Epithelial cell of esophagus (primary cell): ENCODE measurements around the gene CEP112.

ENCODE experiments used
- DNase-seq: peaks from one replicate; pipeline ENCODE4 v3.0.0; 2010; ENCODE audit warnings: low read depth
- H3K4me3 ChIP-seq: 2 replicates; pipeline ENCODE4 v1.5.1; 2011; ENCODE audit warnings: mild to moderate bottlenecking, low read length, control low read depth
- TF ChIP-seq, protein P1 (sequence below): IDR thresholded peaks from 2 replicates; pipeline ENCODE4 v1.5.1; 2011; ENCODE audit warnings: low read depth, mild to moderate bottlenecking, low read length, control low read depth, inconsistent platforms; ENCODE audit not compliant: insufficient read depth; ENCODE audit errors: missing control alignments

Gene CEP112

DNA sequence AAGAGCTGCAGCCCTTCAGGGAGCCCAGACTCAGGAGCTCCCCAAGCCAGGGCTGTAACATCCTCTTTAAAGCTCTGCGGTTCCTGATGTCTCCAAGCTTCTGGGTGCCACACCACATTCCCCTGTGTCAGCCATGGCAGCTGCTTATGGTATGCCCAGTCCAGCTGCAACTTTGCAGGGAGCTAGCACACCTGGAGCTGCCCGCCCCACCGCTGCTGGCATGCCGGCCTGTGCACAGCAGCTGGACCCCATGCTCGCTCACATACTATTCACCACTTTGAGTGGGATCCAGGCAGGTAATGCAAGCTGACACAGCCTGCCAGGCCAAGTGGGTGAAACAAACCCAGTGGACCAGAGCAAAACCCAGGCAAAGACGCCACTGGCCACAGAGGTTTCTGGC is 324.9 kb downstream of the CEP112 start:
- no peak overlapping the region for H3K4me3 ChIP-seq
- DNase-seq = no peak
- TF ChIP-seq, protein P1, sequence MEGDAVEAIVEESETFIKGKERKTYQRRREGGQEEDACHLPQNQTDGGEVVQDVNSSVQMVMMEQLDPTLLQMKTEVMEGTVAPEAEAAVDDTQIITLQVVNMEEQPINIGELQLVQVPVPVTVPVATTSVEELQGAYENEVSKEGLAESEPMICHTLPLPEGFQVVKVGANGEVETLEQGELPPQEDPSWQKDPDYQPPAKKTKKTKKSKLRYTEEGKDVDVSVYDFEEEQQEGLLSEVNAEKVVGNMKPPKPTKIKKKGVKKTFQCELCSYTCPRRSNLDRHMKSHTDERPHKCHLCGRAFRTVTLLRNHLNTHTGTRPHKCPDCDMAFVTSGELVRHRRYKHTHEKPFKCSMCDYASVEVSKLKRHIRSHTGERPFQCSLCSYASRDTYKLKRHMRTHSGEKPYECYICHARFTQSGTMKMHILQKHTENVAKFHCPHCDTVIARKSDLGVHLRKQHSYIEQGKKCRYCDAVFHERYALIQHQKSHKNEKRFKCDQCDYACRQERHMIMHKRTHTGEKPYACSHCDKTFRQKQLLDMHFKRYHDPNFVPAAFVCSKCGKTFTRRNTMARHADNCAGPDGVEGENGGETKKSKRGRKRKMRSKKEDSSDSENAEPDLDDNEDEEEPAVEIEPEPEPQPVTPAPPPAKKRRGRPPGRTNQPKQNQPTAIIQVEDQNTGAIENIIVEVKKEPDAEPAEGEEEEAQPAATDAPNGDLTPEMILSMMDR = no peak

DNA sequence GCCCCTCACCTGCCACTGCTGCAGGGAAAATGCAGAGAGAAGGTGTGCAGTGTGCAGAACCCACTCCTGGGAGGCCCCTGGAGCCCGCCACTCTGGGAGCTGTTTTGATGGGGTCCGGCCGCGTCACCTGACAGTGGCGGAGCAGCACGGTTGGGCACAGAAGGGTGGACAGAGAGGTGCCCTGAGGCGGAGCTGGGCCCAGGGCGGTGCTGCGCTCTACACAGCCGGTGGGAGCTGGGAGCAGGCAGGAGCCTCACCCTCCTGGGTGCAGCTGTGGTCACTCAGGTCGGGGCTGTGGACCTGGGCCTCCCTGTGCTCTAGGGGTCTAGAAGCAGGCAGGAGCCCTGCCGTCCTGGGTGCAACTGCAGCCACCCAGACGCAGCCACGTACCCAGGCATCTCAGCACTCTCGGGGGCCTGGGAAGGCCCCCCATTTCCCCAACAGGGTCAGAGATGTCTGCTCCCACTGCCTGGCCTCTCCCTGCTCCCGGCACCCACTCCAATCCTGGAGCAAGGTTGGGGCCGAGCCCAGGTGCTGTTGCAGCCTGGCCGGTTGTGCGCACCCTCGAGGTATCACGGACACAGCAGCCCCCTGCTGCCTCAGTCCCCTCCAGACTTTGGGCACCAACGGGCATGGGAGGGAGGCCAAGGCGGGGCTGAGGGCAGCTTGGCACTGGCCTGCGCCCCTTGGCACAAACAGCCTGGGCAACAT is 326.1 kb downstream of the CEP112 start:
- TF ChIP-seq, protein P1 = no peak
- DNase-seq = no peak
- no peak overlapping the region for H3K4me3 ChIP-seq

DNA sequence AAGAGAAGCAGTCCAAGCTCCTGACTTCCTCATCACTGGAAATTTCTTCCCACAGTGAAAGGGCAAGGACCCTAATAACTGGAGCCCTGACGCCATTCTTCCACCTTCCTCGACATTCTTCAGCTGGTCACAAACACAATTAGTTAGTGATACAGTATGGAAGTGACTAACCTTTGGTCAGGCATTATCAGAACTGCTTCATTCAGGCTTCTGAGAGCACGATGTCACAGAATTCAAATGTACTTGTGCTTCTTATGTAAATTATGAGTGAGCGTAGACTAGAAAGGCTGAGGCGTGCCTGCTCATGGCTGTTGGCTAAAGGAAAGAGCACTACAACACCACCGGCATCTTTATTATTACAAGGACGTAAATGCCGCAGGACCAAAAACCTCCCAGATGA is 327.5 kb downstream of the CEP112 start:
- TF ChIP-seq, protein P1 = no peak
- DNase-seq = no peak

DNA sequence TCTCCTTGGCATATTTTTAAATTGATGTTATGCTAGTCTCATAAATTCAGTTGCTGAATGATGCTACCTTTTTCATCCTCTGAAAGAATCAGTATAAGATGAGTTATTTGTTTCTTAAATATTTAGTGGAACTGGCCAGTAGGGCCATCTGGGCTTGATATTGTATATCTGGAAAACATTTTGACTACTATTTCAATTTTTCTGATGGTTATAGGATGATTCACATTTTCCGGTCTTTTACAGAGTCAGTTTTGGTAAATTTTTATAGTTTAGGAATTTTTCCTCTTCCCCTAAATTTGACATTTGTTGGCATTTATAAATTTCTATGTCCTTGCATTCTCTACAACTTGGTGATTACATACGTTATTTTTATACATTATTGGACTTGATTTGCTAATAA is 334.2 kb downstream of the CEP112 start:
- DNase-seq = no peak
- no peak overlapping the region for H3K4me3 ChIP-seq
- TF ChIP-seq, protein P1 = no peak

More for the DNA sequence above, 327.5 kb downstream of the CEP112 start:
- H3K4me3 ChIP-seq = no peak overlapping the region

DNA sequence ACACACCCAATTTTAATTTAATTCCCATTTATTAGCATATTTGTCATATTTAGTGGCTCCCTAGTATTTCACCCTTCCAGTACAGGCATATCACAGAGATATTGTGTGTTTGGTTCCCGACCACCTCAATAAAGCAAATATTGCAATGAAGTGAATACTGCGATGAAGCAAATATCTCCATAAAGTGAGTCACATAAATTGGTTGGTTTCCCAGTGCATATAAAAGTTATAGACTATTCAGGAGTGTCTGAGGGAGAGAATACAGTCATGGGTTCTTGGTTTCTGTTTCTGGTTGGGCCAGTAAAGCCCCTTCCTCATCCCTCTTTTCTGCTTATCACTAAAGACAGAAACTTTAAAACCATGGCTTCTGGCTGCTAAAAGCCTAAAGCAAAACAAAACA is 335.1 kb downstream of the CEP112 start:
- peak; percentile 40 for DNase-seq
- TF ChIP-seq, protein P1 = no peak
- H3K4me3 ChIP-seq = no peak overlapping the region

DNA sequence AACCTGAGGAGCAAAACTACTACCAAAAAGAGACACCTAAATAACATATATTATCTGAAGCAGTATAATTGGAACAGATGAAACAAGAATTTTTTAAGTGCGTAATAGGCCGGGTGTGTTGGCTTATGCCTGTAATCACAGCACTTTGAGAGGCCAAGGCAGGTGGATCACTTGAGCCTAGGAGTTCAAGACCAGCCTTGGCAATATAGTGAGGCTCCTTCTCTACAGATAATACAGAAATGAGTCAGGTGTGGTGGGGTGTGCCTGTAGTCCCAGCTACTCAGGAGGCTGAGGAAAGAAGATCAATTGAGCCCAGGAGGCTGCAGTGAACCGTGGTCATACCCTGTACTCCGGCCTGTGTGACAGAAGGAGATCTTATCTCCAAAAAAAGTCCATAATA is 336.3 kb downstream of the CEP112 start:
- peak; percentile 29 for DNase-seq
- H3K4me3 ChIP-seq = no peak overlapping the region
- TF ChIP-seq, protein P1 = no peak

DNA sequence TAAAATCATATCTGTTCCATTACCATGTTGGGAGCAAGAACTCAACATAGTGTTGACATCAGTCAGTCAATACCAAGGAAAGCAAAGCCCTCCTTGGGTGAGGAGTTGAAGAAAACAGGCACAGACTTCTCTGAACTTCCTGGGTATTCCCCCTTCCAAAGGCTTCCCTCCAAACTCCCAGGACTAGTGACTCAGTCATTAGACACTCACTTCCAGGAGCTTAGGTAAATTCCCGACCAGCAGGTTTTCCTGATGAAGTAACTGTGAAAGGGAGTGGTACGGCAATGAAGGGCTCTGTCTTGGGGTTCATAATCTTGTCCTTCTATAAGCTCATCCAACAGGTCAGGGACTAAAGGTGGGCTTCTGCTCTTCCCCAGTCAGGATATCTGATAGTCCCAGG is 336.7 kb downstream of the CEP112 start:
- TF ChIP-seq, protein P1 = no peak
- DNase-seq = peak; percentile 97
- H3K4me3 ChIP-seq = no peak overlapping the region
